ENCODE results near the gene AUTS2. TPM values are rescaled to one million over a fixed set of nuclear protein-coding genes. Genes with fewer than 3 reads are reported as not detected.

Gene AUTS2
- total RNA-seq, 6 experiments from 2014 or later, result 10.4 to 32.0 (median 19.3) TPM

- Histone ChIP-seq H3K36me3 (no peaks in the 10 kb centered on the region), H3K27ac (no peak overlapping the region), H3K4me3 (no peak overlapping the region), H3K4me1 (peaks cover 0 to 19% (median 6%) of the 10 kb centered on the region in 4 donors), H3K9me3 (no peaks in the 10 kb centered on the region), H3K27me3 (no peaks in the 10 kb centered on the region)
- intact Hi-C loops (cut with DNase I), result no loop called here
- no peak for ATAC-seq
- WGBS (ENCODE audit: insufficient coverage, low coverage, low lambda C conversion rate, missing lambda C conversion rate), result 78% methylated on average over 7 of the region's 7 CpGs
- no peak for DNase-seq
- TF ChIP-seq POLR2A (IDR thresholded peaks at IDR 0.05) (no peak), CTCF (IDR thresholded peaks at IDR 0.05) (no peak)
These were observed 1009.0 kb downstream of the AUTS2 start for GRCh38 chr7:70607281-70607680.

GRCh38 chr7:70607759-70608158, 1009.5 kb downstream of the AUTS2 start:
- no peak for DNase-seq
- H3K36me3 ChIP-seq, result no peaks in the 10 kb centered on the region
- no peak overlapping the region for H3K4me3 ChIP-seq
- H3K4me1 ChIP-seq, result peaks cover 0 to 14% (median 6%) of the 10 kb centered on the region in 4 donors
- H3K27ac ChIP-seq, result no peak overlapping the region
- TF ChIP-seq CTCF (IDR thresholded peaks at IDR 0.05), result no peak
- TF ChIP-seq POLR2A (IDR thresholded peaks at IDR 0.05), result no peak
- 60% methylated on average over 1 of the region's 1 CpG for WGBS (ENCODE audit: insufficient coverage, low coverage, low lambda C conversion rate, missing lambda C conversion rate)
- intact Hi-C loops (cut with DNase I), result no loop called here
- H3K27me3 ChIP-seq, result no peaks in the 10 kb centered on the region
- no peaks in the 10 kb centered on the region for H3K9me3 ChIP-seq
- ATAC-seq, result no peak

- no peak for ATAC-seq
- 79% methylated on average over 3 of the region's 3 CpGs for WGBS (ENCODE audit: insufficient coverage, low coverage, low lambda C conversion rate, missing lambda C conversion rate)
These were observed 1010.0 kb downstream of the AUTS2 start for GRCh38 chr7:70608229-70608628.

GRCh38 chr7:70612811-70613210, 1014.5 kb downstream of the AUTS2 start:
- peaks cover 0 to 8% (median 3%) of the 10 kb centered on the region in 4 donors for H3K4me1 ChIP-seq
- intact Hi-C loops (cut with DNase I), result no loop called here
- no peaks in the 10 kb centered on the region for H3K9me3 ChIP-seq
- H3K4me3 ChIP-seq, result no peak overlapping the region
- DNase-seq (no peak), ATAC-seq (no peak)
- H3K27ac ChIP-seq, result no peak overlapping the region
- WGBS (ENCODE audit: insufficient coverage, low coverage, low lambda C conversion rate, missing lambda C conversion rate), result 90% methylated on average over 5 of the region's 5 CpGs
- H3K36me3 ChIP-seq, result no peaks in the 10 kb centered on the region
- TF ChIP-seq POLR2A (IDR thresholded peaks at IDR 0.05) (no peak), CTCF (IDR thresholded peaks at IDR 0.05) (no peak)
- H3K27me3 ChIP-seq, result no peaks in the 10 kb centered on the region

More at GRCh38 chr7:70608229-70608628, 1010.0 kb downstream of the AUTS2 start:
- H3K27me3 ChIP-seq, result no peaks in the 10 kb centered on the region
- H3K36me3 ChIP-seq, result no peaks in the 10 kb centered on the region
- TF ChIP-seq CTCF (IDR thresholded peaks at IDR 0.05) (no peak), POLR2A (IDR thresholded peaks at IDR 0.05) (no peak)
- no peaks in the 10 kb centered on the region for H3K9me3 ChIP-seq
- peaks cover 0 to 11% (median 5%) of the 10 kb centered on the region in 4 donors for H3K4me1 ChIP-seq
- no peak overlapping the region for H3K4me3 ChIP-seq
- DNase-seq, result no peak
- intact Hi-C loops (cut with DNase I), result no loop called here
- H3K27ac ChIP-seq, result no peak overlapping the region
